ENCODE results near the gene MAPRE3.

The MAPRE3 gene

DNA sequence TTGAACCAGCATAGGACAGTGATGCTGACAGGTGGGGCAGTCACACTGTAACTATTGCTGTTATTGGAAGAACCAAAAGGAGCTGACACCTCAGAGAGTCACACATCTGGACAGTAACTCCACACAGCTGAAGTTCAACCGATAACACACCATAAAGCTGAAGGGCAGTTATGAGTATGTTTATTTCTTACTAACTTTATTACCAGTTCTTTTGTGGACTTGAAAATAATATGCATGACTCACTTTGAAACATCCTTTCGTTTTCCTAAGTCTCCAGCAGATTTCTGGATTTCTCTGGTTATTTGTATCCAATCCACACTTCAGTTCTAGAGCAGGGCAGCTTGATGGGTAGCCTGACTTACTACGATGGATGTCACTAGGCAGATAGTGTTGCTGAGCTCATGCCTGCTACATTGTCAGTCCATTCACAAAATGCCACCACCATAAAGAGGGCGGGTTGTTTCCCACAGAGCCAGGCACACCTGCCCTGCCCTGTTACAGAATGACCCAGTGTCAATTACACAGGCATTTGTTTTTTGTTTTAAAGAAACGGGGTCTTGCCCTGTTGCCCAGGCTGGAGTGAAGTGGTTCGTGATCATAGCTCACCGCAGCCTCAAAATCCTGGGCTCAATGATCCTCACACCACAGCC lies 72.7 kb downstream of the MAPRE3 start:
- DNase-seq = no peak

DNA sequence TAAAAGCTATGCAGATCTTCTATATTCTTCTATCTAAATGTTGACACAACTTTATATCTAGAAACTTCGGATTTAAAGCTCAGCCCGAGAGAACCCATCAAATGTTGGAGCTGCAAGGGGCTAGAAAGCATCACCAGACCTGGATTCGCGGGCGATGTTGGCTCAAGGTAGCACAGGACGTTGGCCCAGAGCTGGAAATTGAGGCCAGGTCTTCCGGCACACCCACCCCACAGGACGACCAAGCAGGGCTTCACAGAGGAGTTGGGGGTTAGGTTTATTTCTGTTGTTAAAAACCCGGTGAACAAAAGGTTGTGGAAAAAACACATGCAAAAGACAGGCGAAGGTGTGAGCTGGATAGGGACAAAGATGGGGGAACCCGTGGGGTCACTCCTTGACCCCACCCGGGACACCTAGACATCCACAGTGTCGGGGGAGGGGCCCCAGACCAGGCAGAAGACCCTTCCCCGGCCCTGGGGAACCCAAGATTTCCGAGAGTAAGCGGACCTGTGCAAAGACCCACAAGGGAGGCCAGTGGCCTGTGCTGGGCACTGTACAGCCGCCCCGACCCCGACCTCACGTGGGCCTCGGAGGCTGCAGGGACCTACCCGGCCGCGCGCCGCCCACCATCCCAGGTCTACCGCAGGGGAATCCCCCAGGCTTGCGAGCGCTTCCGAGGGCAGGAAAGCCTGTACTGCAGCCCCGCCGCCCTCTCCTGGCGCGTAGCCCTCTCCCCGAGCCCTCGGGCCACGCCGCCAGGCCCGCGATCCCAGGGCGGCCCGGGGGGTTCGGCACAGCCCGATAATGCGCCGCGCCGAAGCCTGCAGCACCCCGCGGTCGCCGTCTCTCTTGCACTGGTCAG lies 79.2 kb downstream of the MAPRE3 start:
- DNase-seq = peak; percentile 74

DNA sequence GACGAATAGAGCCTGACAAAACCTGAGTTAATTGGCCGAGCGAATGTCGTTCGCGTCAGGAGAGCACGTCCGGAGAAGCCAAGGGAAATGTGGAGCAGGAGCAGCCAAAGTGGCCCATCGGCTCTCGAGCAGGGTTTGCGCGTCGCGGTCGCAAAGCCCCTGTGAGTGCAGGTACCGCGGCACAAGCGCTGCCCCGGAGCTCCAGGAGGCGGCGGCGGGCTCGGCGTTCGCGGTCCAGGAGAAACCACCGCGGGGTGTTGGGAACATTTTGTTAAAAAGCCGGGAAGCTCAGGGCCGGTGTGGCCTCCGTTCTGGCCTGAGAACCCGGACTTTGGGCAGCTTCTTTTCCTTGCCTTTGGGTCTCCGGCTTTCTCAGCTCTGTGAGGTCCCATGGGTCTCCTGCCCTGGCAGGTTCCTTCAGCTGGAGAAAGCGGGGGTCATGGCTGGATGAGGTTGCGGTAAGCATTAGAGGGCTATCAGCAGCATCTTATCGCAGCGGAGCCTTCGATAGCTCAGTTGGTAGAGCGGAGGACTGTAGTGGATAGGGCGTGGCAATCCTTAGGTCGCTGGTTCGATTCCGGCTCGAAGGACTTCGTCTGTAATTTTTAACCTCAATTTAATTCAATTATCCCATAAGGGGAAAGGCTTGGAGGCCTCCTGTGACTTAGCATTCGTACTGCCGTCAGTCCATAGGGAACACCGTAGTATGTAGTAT lies 80.0 kb downstream of the MAPRE3 start:
- peak; percentile 92 for DNase-seq

DNA sequence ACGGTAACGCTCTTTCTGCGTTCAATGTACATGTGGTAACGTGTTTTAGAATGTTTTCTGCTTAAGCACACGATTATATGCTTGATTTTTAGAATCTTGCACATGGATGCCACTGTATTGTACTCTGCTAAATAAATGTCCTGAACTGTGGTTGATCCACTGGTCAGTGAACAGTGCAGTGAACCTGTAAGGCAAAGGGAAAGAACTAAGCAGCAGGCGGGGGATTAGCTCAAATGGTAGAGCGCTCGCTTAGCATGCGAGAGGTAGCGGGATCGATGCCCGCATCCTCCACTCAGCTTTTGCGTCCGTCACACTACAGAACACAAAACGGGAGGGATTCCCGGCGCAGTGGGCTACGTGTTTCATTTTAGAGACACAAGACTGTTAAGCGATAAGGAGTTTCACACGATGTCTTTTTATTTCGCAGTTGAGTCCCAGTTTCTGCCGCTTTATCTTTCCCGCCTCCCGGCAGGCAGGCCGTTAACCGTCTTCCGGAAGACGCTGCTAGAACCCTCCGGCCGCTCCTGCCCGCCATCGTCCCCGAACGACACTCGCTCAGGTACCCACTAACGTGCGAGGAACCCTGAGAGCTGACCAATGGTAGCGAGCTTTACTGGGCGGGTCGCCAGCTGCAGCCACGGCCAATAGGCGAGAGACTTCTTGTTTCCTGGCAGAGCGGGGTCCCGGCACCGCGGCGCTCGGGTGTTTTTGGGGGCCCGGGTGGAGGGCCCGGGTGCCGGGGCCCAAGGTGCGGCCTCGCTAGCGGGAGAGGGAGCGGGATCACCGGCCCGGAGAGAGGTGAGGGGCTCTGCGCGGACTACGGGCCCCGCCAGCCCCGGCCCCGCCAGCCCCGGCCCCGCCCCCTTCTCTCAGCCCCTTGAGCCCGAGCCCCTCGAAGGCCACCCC lies 80.8 kb downstream of the MAPRE3 start, which contains the start of gene AGBL5:
Gene AGBL5 (plus strand): TSS at position 673 of the 906 bp plus-strand sequence. CDS start 1,291 bp downstream, outside the sequence.
- peak; percentile 98 for DNase-seq

DNA sequence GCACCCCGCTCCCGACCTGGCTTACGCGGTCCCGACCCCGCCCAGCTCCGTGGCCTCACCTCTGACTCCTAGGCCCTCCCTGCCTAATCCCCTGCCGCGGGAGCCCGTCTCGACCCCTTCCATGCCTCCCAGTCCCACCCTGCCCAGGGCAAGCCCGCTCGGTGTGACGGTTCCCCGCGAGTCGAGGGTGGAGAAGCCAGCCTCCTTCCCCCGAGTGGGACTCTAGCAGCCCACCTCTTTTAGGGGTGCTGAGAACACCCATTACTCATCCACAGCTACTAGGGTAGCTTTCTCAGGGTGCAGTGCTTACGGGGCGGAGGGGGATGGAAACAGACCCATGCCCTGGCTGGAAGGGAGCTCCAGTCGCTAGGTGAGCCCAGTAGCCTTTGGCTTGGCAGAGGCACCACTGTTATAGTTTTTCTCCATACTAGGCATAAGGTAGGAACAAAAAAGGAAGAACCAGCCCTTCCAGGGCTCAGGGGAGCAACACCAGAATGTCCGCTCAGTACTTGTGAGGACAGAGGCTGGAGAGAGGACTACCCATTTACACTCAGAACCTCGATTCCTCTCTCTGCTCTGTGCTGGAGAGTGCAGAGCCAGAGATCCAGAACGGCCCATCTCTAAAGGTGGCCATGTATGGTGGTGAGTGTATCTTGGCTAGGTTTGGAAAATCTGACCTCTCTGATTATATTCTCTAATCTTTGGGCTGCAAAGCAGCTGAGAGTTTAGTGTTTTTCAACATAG lies 81.6 kb downstream of the MAPRE3 start:
- DNase-seq = no peak

DNA sequence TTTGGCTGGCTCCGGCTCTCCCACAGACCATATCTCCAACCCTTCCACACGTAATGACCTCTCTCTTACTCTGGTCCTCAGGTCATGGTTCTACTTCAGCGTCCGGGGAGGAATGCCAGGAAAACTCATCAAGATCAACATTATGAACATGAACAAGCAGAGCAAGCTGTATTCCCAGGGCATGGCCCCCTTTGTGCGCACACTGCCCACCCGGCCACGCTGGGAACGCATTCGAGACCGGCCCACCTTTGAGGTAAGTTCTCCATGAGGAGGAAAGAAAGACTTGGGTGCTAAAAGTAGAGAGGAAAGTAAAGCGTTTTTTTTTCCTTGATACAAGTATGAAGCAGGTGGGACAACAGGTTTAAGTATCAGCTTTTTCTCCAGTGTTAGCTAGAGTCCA lies 82.9 kb downstream of the MAPRE3 start:
- no peak for DNase-seq

DNA sequence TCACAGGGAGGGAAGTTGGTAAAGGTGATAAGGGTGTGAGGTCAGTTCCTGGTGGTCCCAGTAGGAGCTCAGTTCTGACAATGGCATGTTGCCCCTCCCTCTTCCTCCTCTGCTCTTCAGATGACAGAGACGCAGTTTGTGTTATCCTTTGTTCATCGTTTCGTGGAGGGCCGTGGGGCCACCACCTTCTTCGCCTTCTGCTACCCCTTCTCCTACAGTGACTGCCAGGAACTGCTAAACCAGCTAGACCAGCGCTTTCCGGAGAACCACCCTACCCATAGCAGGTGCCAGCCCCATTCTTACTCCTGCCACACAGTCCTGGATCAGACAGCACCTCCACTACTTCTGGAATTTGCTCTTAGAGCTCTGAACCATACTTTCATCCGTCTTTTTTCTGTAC lies 83.3 kb downstream of the MAPRE3 start:
- no peak for DNase-seq

DNA sequence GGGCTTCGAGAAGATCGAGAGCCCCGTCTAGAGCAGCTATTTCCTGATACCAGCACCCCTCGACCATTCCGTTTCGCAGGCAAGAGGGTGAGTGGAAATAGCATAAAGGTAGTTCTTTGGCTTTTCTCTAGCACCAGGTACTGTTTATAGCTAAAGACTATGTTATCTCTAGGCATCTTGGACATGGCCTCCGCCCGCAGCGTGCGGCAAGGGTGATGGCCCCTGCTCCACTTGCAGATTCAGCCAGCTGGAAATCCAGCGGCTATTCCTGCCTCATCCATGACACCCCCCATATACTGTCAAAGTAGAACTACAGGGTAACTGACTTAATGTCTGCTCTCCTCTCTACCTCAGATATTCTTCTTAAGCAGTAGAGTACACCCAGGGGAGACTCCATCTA lies 84.3 kb downstream of the MAPRE3 start:
- DNase-seq = no peak

DNA sequence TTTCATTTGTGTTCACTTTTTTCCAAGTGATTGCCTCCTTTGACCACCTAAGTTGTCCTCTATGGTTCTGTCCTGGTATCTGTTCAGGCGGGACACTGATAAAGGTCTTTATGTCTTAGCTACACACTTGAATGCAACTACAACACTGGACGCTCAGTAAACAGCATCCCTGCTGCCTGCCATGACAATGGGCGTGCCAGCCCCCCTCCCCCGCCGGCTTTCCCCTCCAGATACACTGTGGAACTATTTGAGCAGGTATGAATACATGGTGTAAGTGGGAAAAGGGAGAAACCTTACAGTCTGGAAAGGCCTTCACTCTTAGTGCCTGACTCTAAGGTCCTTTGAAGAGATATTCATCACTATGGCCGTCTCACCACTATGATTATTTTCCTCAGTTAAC lies 86.7 kb downstream of the MAPRE3 start:
- no peak for DNase-seq

DNA sequence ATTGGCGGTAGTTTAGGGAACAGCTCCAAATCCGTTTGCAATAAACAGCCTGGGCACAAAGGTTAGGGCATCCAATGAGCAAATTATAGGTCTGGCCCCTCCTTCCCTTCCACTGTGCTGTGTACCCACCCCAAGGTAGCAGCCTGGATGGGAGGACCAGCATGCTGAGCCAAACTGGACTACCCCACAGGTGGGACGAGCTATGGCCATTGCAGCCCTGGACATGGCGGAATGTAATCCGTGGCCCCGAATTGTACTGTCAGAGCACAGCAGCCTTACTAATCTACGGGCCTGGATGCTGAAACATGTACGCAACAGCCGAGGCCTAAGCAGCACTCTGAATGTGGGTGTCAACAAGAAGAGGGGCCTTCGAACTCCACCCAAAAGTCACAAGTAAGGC lies 87.8 kb downstream of the MAPRE3 start:
- DNase-seq = no peak

DNA sequence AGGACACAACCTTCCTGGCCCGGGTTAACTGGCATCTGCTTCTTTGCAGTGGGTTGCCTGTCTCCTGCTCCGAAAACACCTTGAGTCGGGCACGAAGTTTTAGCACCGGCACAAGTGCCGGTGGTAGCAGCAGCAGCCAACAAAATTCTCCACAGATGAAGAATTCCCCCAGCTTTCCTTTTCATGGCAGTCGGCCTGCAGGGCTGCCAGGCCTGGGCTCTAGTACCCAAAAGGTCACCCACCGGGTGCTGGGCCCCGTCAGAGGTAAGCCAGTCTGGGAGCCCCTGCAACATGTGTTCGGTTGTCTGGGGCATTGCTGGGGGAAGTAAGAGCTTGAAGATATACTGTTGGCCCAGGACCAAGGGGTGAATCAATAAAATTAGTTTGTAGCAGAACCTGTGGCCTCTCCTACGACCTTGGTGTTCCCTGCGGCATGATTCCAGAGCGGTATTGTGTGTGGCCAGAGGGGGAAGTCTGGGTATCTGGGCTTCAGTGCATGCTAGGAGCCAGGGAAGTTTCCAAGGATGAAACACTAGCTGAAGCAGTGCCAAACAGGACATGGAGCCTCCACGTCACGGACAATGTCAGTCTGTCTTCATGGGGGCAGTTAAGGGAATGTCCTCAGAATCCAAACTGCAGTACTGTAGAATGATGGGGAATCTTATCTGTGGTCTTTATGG lies 88.8 kb downstream of the MAPRE3 start:
- no peak for DNase-seq

DNA sequence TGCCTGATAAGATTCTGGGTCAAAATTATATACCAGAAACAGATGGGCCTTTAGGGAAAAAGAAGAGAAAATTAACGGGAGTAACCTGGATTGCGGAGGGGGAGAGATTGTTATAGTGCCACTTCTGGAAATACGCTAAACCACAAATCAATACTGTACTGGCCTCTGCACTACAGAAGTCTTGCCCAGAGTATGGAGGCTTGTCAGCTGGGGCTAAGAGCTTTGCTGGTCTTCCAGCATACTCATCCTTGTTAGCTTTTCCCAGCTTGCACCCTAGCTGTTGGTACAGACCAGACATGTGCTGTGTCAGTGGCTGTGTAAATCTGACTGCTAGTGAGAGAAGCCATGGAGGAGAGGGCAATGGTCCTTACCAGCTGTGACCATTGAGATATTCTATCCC lies 89.9 kb downstream of the MAPRE3 start:
- no peak for DNase-seq

DNA sequence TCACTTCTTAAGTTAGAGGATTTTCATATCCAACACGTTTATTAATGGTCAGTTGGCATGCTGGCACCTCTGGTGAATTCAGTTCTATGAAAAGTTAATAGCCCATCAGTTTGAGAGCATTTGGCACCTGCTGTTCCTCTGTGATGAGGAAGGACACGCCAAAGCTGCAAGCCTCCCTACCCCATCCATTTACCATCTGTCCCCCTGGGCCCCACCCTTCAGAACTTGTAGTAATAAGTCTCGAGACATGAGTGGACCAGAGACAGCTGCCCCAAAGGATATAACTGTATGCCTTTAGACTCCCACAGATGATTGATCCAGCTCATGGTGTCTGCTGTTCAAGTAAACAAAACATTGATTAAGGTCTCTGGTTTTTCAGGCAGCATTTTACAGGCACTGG lies 94.7 kb downstream of the MAPRE3 start:
- DNase-seq = no peak

DNA sequence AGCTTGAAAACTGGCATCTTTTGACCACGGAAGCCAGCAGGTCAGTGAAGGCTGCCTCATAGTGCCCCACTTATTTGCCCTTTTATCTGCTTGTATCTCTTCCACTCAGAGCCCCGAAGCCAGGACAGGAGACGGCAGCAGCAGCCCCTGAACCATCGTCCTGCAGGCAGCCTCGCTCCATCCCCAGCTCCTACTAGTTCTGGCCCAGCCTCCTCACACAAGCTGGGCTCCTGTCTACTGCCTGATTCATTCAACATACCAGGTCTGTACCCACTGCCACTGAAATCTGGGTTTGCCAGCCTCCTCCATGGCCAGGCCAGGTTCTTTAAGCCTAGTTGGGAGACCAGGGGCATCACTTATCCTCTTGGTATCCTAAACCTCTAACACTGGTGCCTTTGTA lies 96.9 kb downstream of the MAPRE3 start:
- DNase-seq = no peak

DNA sequence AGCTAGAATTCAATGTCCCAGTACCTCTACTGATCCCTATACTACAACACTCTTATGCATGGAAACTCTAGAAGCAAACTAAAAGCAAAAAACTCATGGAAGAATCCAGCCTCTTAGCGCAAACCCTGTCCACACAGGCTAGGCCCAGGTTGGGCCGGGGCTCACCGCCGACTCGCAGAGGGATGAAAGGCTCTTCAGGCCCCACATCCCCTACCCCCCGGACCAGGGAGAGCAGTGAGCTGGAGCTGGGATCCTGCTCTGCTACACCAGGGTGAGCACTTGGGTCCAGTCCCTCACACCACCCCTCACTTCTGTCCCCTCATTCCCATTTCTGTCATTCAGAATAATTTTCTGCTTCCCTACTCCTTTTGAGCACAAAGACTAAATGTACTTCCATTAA lies 99.0 kb downstream of the MAPRE3 start:
- DNase-seq = no peak

DNA sequence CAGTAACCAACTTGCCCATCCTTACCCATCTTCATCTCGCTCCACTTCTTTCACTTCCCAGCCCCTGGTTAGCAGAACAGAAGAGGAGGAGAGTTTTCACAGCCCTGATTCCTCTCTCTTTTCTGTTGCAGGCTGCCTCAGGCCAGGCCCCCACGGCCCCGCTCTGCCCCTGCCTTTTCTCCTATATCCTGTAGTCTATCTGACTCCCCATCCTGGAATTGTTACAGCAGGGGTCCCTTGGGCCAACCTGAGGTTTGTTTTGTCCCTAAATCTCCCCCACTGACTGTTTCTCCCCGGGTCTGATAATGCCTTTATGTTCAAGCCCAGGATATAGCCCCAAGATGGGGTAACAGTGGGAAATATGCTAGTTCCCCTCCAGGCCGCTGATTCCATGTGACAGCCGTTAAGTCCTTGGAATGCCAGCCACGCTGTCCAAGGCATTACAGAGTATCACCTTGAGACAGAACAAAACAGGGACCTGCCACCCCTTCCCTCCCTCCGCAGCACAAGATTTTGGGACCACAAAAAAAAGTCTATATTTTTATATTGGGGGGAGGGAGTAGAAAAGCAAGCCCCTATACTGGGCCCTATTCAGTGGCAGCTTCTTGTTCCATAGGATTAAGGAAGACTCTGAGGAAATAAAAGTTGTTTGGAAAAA lies 99.7 kb downstream of the MAPRE3 start:
- DNase-seq = no peak

DNA sequence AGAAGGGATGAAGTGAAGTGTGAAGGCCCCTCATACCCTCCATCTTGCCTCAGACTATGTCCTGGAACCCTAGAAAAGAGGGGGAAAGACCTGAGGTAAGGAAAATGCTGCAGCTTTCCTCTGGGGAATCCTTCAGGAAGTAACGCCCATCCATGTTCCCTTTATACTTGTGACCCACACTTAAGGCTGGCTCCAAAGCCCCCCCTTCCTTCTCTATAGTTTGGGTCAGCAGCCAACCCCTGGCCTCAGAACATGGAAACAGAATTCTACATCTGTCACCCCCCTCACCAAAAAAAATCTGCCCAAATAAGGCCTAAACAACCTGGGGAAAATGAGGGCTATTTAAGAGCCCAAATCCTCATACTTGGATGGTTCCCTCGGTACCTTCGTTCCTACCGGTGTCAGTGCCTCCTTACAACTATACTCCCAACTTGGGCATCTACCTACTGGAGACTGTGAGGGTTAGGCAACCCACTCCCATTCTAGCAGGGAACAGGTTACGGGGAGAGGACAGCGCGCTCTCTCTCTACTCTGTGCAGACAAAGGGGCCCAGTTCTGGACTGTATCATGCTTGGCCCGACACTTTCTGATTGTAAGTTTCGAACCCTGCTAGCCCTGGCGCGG lies 100.3 kb downstream of the MAPRE3 start:
- no peak for DNase-seq

DNA sequence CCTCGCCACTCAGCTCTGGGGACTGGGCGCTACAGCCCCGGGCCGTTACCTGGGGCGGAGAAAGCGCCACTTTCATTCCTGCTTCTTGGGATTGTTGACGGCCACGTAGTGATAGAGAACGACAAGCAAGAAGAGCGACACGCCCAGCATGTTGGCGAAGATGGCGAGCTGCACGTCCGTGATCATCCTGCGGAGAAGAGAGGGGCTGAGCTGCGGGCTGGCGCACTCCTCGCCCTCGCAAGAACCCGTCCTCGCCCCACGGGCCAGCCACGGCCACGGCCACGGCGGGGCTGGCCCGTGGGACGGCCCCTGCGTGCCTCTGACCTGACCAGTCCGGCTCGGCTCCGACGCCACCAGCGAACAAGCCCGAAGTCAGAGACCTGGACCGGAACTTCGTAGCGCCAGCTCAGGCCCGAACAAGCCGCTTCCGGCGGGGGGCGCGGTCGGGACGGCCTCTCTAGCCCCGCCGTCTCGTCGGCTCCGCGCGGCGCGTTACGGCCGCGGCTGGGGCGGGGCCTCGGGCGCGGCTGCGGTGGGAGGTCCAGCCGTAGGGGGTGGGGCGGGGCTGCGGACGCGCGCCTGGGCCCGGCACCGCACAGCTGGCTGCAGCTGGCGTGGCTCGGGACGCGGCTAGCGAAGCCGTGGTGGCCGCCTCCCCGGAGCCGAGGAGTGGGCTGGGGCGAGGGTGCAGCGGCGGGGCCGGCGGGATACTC lies 101.0 kb downstream of the MAPRE3 start, which contains the start of gene OST4:
Gene OST4 (minus strand): TSS at position 378 of the 713 bp plus-strand sequence.
- peak; percentile 95 for DNase-seq
